PC-9 (cell line): Measurements from ENCODE around the gene KLF7. TPM values are rescaled to one million over a fixed set of nuclear protein-coding genes. Genes with fewer than 3 reads are reported as not detected.

Experiments
- BruUV-seq: library from RNA; stranded (reverse); fragments of 400-500 nt; replicated peaks from 2 replicates; lab custom pipeline; 2021; lab: Mats Ljungman, UMichigan
- CTCF ChIA-PET: fragments of 300-600 bp; sonication (Branson Sonifier 250); formaldehyde crosslinking; loops from one replicate; lab custom pipeline; 2022; ENCODE audit warnings: antibody characterized with exemption; lab: Charles Lee
- POLR2A ChIA-PET: fragments of 300-600 bp; sonication (Branson Sonifier 250); formaldehyde crosslinking; loops from one replicate; lab custom pipeline; 2022; ENCODE audit warnings: antibody characterized with exemption; ENCODE audit not compliant: unreplicated experiment; lab: Charles Lee
- DNase-seq, 2 experiments: peaks; one replicate each; pipeline versions ENCODE4 v3.0.0 to v3.0.0-alpha.2; 2015 to 2022; ENCODE audit warnings: mixed read lengths in 1 of 2
- H2AFZ ChIP-seq: fragments of 200-600 bp; sonication (generic); 2 replicates; pipeline ENCODE4 v1.8.1; 2017; ENCODE audit warnings: antibody characterized with exemption
- H3F3A ChIP-seq: fragments of 200-600 bp; sonication (generic); 2 replicates; pipeline ENCODE4 v1.8.1; 2017; ENCODE audit warnings: antibody characterized with exemption, mild to moderate bottlenecking, low read depth; ENCODE audit not compliant: insufficient read depth
- H3K27ac ChIP-seq: fragments of 200-600 bp; sonication (generic); 2 replicates; pipeline ENCODE4 v1.6.1; 2016; ENCODE audit warnings: mixed run types
- H3K27me3 ChIP-seq: fragments of 200-600 bp; sonication (generic); 2 replicates; pipeline ENCODE4 v1.6.1; 2016; ENCODE audit warnings: low read depth, mixed run types; ENCODE audit not compliant: insufficient read depth
- H3K36me3 ChIP-seq: fragments of 200-600 bp; sonication (generic); 2 replicates; pipeline ENCODE4 v1.6.1; 2016; ENCODE audit warnings: low read depth, mixed run types
- H3K4me1 ChIP-seq: fragments of 200-600 bp; sonication (generic); replicated peaks from 2 replicates; pipeline ENCODE4 v1.6.1; 2016; ENCODE audit warnings: mixed run types; ENCODE audit not compliant: insufficient read depth
- H3K4me2 ChIP-seq: fragments of 200-600 bp; sonication (generic); 2 replicates; pipeline ENCODE4 v1.6.1; 2017; ENCODE audit warnings: mixed run types
- H3K4me3 ChIP-seq: fragments of 200-600 bp; sonication (generic); 2 replicates; pipeline ENCODE4 v1.6.1; 2016; ENCODE audit warnings: mixed run types
- H3K79me2 ChIP-seq: fragments of 200-600 bp; sonication (generic); 2 replicates; pipeline ENCODE4 v1.6.1; 2017; ENCODE audit warnings: low read depth, mixed run types
- H3K9me2 ChIP-seq: fragments of 200-600 bp; sonication (generic); 2 replicates; pipeline ENCODE4 v1.8.1; 2017; ENCODE audit warnings: mild to moderate bottlenecking; ENCODE audit not compliant: insufficient read depth
- H3K9me3 ChIP-seq: fragments of 200-600 bp; sonication (generic); 2 replicates; pipeline ENCODE4 v1.8.1; 2016; ENCODE audit warnings: low read depth; ENCODE audit not compliant: insufficient read depth
- H4K20me1 ChIP-seq: fragments of 200-600 bp; sonication (generic); 2 replicates; pipeline ENCODE4 v1.8.1; 2017; ENCODE audit not compliant: insufficient read depth
- EZH2 ChIP-seq: fragments of 200-600 bp; sonication (generic); IDR thresholded peaks from 2 replicates; pipeline ENCODE4 v1.8.0; 2017; ENCODE audit warnings: antibody characterized with exemption, low read depth
- intact Hi-C: fragments of 100-400 bp; cut with micrococcal nuclease; formaldehyde crosslinking; loops from one replicate; pipeline ENCODE4 v1.10.0; 2022; ENCODE audit not compliant: unreplicated experiment
- total RNA-seq: library from RNA; stranded (reverse); gene quantifications from 2 replicates; pipeline ENCODE4 v1.2.3, GENCODE V29; 2021
- TF ChIP-seq, protein P1 (sequence below): fragments of 200-600 bp; sonication (generic); conservative IDR thresholded peaks from 2 replicates; pipeline ENCODE4 v1.6.1; 2017; ENCODE audit warnings: mixed run types, antibody characterized with exemption, mild to moderate bottlenecking, moderate library complexity

Gene KLF7
- total RNA-seq, 1 experiment from 2014 or later: 20.0 TPM

DNA sequence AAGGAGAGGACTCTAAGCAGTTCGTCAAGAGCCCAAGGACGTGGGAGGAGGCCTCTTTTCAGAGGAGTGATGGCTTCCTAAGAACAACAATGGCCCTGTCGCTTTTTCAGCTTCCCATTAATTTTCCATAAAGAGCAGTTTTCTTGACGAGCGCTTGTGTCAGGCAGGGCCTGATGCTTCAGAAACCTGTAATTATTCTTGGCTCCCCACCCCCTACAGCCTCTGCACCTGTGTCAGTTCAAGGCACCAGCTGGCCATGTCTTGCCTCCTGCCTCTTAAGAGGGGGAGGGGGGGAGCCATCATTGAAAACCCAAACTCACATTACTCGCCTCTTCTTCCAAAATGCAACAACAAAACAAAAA is 32.3 kb downstream of the KLF7 start:
- no peaks in the 10 kb centered on the region for H3K9me3 ChIP-seq
- DNase-seq: no peak
- intact Hi-C loops: no loop called here
- H3K79me2 ChIP-seq: peaks cover 12% of the 10 kb centered on the region; the same call in 1 of the 2 replicates
- POLR2A ChIA-PET: no interaction called here
- H4K20me1 ChIP-seq: no peaks in the 10 kb centered on the region
- no peaks in the 10 kb centered on the region; the same call in 1 of the 2 replicates for H3K4me1 ChIP-seq
- H3K4me3 ChIP-seq: no peak overlapping the region
- no peak overlapping the region for H2AFZ ChIP-seq
- BruUV-seq: no TSS peak
- H3K36me3 ChIP-seq: no peaks in the 10 kb centered on the region
- no peak for TF ChIP-seq EZH2
- no peaks in the 10 kb centered on the region for H3K27me3 ChIP-seq
- no peaks in the 10 kb centered on the region for H3F3A ChIP-seq
- no peak overlapping the region for H3K4me2 ChIP-seq
- H3K9me2 ChIP-seq: no peaks in the 10 kb centered on the region
- H3K27ac ChIP-seq: no peak overlapping the region
- CTCF ChIA-PET: no interaction called here

DNA sequence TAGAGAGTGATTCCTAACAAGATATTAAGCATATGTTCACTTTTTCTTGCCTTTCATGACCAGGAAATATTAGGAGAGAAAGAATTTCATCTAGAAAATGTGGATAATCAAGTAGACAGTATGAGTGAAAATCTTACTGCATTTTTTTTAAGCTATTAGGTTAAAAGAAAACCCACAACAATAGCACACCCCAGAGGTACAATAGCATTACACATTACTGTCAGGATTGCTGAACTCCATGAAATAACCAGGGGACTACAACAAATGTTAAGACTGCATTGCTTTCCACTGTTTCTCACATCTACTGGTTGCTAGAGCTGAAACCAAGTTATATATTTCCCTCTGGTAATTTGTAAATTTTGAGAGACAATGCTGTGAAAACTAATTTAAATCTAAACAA is 33.7 kb downstream of the KLF7 start:
- Histone ChIP-seq H3K79me2 (peaks cover 13% of the 10 kb centered on the region; the same call in 1 of the 2 replicates), H3K27me3 (no peaks in the 10 kb centered on the region), H2AFZ (no peak overlapping the region), H3K9me2 (no peaks in the 10 kb centered on the region), H3K4me1 (no peaks in the 10 kb centered on the region; the same call in 1 of the 2 replicates), H3K36me3 (no peaks in the 10 kb centered on the region), H3F3A (no peaks in the 10 kb centered on the region), H4K20me1 (no peaks in the 10 kb centered on the region), H3K9me3 (no peaks in the 10 kb centered on the region), H3K27ac (no peak overlapping the region), H3K4me3 (no peak overlapping the region), H3K4me2 (no peak overlapping the region)
- CTCF ChIA-PET: no interaction called here
- POLR2A ChIA-PET: interaction anchor here (0.6 kb wide), 1 partner anchor 823 kb away, joined by 3 read pairs; no protein-coding TSS in a partner anchor
- TF ChIP-seq, protein P1, sequence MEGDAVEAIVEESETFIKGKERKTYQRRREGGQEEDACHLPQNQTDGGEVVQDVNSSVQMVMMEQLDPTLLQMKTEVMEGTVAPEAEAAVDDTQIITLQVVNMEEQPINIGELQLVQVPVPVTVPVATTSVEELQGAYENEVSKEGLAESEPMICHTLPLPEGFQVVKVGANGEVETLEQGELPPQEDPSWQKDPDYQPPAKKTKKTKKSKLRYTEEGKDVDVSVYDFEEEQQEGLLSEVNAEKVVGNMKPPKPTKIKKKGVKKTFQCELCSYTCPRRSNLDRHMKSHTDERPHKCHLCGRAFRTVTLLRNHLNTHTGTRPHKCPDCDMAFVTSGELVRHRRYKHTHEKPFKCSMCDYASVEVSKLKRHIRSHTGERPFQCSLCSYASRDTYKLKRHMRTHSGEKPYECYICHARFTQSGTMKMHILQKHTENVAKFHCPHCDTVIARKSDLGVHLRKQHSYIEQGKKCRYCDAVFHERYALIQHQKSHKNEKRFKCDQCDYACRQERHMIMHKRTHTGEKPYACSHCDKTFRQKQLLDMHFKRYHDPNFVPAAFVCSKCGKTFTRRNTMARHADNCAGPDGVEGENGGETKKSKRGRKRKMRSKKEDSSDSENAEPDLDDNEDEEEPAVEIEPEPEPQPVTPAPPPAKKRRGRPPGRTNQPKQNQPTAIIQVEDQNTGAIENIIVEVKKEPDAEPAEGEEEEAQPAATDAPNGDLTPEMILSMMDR: no peak
- no peak for TF ChIP-seq EZH2
- BruUV-seq: no TSS peak
- intact Hi-C loops: no loop called here
- no peak for DNase-seq

DNA sequence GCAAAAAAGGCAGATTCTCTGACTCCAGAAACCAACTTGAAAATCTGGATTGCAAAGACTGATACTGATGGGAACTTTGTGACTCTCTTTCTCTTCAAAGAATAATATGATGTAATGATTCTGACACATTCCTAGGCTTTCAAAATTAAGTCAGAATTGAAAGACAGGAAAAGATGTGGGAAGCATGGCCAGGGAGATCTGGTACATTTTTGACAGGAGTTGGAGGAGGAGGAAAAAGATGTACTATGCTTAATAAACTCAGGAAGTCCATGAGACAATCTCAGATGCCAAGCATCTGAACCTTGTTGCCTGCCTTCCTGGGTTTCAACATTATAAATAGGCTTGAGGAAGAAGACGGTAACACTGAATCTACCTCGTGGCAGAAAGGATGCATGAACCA is 34.2 kb downstream of the KLF7 start:
- H3K4me2 ChIP-seq: no peak overlapping the region
- no peaks in the 10 kb centered on the region; the same call in 1 of the 2 replicates for H3K4me1 ChIP-seq
- no peak overlapping the region for H2AFZ ChIP-seq
- no peak overlapping the region for H3K4me3 ChIP-seq
- H3K9me3 ChIP-seq: no peaks in the 10 kb centered on the region
- H3K79me2 ChIP-seq: peaks cover 13% of the 10 kb centered on the region; the same call in 1 of the 2 replicates
- TF ChIP-seq EZH2: no peak
- TF ChIP-seq, protein P1: no peak
- H3K27me3 ChIP-seq: no peaks in the 10 kb centered on the region
- H3K9me2 ChIP-seq: no peaks in the 10 kb centered on the region
- H3K27ac ChIP-seq: no peak overlapping the region
- intact Hi-C loops: no loop called here
- no peaks in the 10 kb centered on the region for H4K20me1 ChIP-seq
- no peak for DNase-seq
- H3F3A ChIP-seq: no peaks in the 10 kb centered on the region
- ChIA-PET POLR2A (interaction anchor here (0.6 kb wide), 1 partner anchor 823 kb away, joined by 3 read pairs; no protein-coding TSS in a partner anchor), CTCF (no interaction called here)
- no peaks in the 10 kb centered on the region for H3K36me3 ChIP-seq
- BruUV-seq: no TSS peak
